ENCODE measurements around the gene MS4A6E. TPM values are rescaled to one million over a fixed set of nuclear protein-coding genes. Genes with fewer than 3 reads are reported as not detected.

MS4A6E gene, protein sequence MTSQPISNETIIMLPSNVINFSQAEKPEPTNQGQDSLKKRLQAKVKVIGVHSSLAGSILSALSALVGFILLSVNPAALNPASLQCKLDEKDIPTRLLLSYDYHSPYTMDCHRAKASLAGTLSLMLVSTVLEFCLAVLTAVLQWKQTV
- total RNA-seq = not detected in 2 replicates

DNA sequence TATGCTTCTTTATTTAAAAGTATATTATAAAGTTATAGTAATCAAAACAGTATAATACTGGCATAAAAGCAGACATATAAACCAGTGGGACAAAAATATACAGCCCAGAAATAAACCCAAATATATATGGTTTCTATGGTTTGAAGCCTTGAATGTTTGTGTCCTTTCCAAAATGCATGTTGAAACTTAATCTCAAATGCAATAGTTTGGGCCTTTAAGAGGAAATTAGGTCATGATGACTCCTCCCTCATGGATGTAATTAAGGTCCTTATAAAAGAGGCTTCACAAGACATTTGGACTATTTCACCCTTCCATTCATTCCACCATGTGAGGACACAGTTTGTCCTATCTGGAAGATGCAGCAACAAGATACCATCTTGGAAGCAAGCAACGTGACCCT lies at the start of gene MS4A6E:
Gene MS4A6E, plus strand, starts transcription at position 301 of the 400 bp plus-strand sequence. CDS start 7,641 bp downstream, outside the sequence.

DNA sequence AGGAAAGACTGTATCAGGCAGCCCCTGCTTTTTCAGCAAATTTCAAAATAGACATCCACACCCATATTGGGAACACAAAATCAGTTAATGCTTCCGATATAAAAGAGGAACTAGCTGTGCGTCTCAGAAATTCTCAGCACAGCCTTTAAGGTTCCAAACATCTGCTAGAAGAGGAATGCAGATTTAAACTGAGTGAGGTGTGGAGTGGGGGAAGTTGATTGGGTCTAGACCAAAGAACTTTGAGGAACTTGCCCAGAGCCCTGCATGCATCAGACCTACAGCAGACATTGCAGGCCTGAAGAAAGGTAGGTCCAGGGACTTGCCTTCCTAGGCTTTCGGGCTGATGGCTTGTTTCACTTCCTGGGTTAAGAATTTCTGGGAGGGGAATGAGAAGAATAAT lies 46.6 kb upstream of the MS4A6E start, which contains the start of gene MS4A4A:
Gene MS4A4A, plus strand, starts transcription at position 255 of the 400 bp plus-strand sequence. Its CDS starts 10 bp downstream, at position 265.

DNA sequence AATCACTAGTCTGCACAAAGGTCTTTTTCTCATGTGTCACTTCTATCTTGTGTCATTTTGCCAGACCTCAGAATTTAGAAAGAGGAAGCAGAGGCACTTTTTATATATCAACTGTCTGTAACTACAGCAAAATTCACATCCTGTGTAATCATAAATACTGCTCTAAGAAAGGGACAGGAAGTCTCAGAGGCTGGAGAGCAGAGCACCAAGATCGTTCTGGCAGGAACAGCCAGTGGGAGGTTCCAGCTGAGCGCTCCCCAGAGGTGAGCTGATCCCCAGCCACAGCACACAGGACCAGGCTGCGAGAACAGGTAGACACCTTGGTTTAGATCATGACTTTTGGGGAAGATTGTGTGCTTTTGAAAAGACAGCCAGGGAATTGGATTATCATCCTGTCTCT lies 51.3 kb downstream of the MS4A6E start, which contains the start of gene MS4A7:
Gene MS4A7, plus strand, starts transcription at position 179 of the 400 bp plus-strand sequence. CDS start 4,610 bp downstream, outside the sequence.

Other genes starting within 250 kb of the MS4A6E start
- not detected in 2 replicates for gene MS4A2, start 238.6 kb upstream of the MS4A6E start, total RNA-seq
- gene MS4A6A, start 144.2 kb upstream of the MS4A6E start, total RNA-seq = not detected in 2 replicates
- gene MS4A4E, start 84.1 kb upstream of the MS4A6E start, total RNA-seq = not detected in 2 replicates
- gene MS4A4A, start 46.6 kb upstream of the MS4A6E start, total RNA-seq = not detected in 2 replicates
- not detected in 2 replicates for gene MS4A7, start 51.3 kb downstream of the MS4A6E start, total RNA-seq
- not detected in 2 replicates for gene MS4A14, start 69.2 kb downstream of the MS4A6E start, total RNA-seq
- not detected in 2 replicates for gene MS4A5, start 102.3 kb downstream of the MS4A6E start, total RNA-seq
- not detected in 2 replicates for gene MS4A1, start 128.6 kb downstream of the MS4A6E start, total RNA-seq
- gene MS4A12, start 165.5 kb downstream of the MS4A6E start, total RNA-seq = not detected in 2 replicates
- not detected in 2 replicates for gene MS4A13, start 188.1 kb downstream of the MS4A6E start, total RNA-seq